HG03025 (cell line): ENCODE measurements around the gene TM7SF3.
"Not testable (repeated sequence)": the region's sequence is repeated elsewhere in the genome, so short reads cannot be mapped to it uniquely, and the experiment has no call there.

Experiments
- ATAC-seq: cut with Tn5 transposase; IDR thresholded peaks from one replicate; pipeline ENCODE4 v1.9.1; 2021; ENCODE audit warnings: mild to moderate bottlenecking, moderate library complexity; ENCODE audit not compliant: unreplicated experiment, low FRiP score

Gene TM7SF3

GRCh38 chr12:27014085-27014858 lies at the start of gene TM7SF3:
TM7SF3 (minus strand) TSS chr12:27014384; CDS start chr12:27014168, 216 bp downstream.
- ATAC-seq = peak; percentile 75

- no peak for ATAC-seq
Measured at GRCh38 chr12:27063250-27063851, 49.2 kb upstream of the TM7SF3 start.

GRCh38 chr12:27061317-27061716 lies 47.1 kb upstream of the TM7SF3 start:
- ATAC-seq = no peak

- no peak for ATAC-seq
Measured at GRCh38 chr12:27060740-27061139, 46.6 kb upstream of the TM7SF3 start.

- ATAC-seq = no peak
Measured at GRCh38 chr12:27057543-27057942, 43.4 kb upstream of the TM7SF3 start.

- no peak for ATAC-seq
Measured at GRCh38 chr12:27055966-27056365, 41.8 kb upstream of the TM7SF3 start.

GRCh38 chr12:27052742-27053141 lies 38.6 kb upstream of the TM7SF3 start:
- ATAC-seq = no peak

GRCh38 chr12:27052176-27052575 lies 38.0 kb upstream of the TM7SF3 start:
- ATAC-seq = no peak

- ATAC-seq = no peak
Measured at GRCh38 chr12:27048822-27049752, 34.9 kb upstream of the TM7SF3 start.

- not testable (repeated sequence) for ATAC-seq
Measured at GRCh38 chr12:27042018-27042417, 27.8 kb upstream of the TM7SF3 start.

GRCh38 chr12:27040637-27041036 lies 26.5 kb upstream of the TM7SF3 start:
- not testable (repeated sequence) for ATAC-seq

- no peak for ATAC-seq
Measured at GRCh38 chr12:27034607-27035293, 20.6 kb upstream of the TM7SF3 start.

- ATAC-seq = no peak
Measured at GRCh38 chr12:27032679-27033078, 18.5 kb upstream of the TM7SF3 start.

- no peak for ATAC-seq
Measured at GRCh38 chr12:27031531-27031930, 17.3 kb upstream of the TM7SF3 start.

GRCh38 chr12:27026257-27026656 lies 12.1 kb upstream of the TM7SF3 start:
- ATAC-seq = no peak

GRCh38 chr12:27025116-27025515 lies 10.9 kb upstream of the TM7SF3 start:
- no peak for ATAC-seq

GRCh38 chr12:27024291-27024690 lies 10.1 kb upstream of the TM7SF3 start:
- ATAC-seq = no peak

GRCh38 chr12:27020761-27021160 lies 6.6 kb upstream of the TM7SF3 start:
- no peak for ATAC-seq

GRCh38 chr12:27018037-27018436 lies 3.9 kb upstream of the TM7SF3 start:
- ATAC-seq = no peak

- ATAC-seq = not testable (repeated sequence)
Measured at GRCh38 chr12:27017163-27017823, 3.1 kb upstream of the TM7SF3 start.
